A673 (cell line): ENCODE measurements around the gene CASP7. TPM values are rescaled to one million over a fixed set of nuclear protein-coding genes. Genes with fewer than 3 reads are reported as not detected.

ENCODE experiments used
- BruUV-seq: library from RNA; stranded (reverse); fragments of 400-500 nt; replicated peaks from 2 replicates; lab custom pipeline; 2021; lab: Mats Ljungman, UMichigan
- CTCF ChIA-PET: fragments of 300-600 bp; sonication (Branson Sonifier 250); formaldehyde crosslinking; loops from one replicate; lab custom pipeline; 2022; ENCODE audit warnings: antibody characterized with exemption; lab: Charles Lee
- POLR2A ChIA-PET: fragments of 300-600 bp; sonication (Branson Sonifier 250); formaldehyde crosslinking; loops from one replicate; lab custom pipeline; 2022; ENCODE audit warnings: antibody characterized with exemption; ENCODE audit not compliant: low non-redundant PET; lab: Charles Lee
- DNase-seq: peaks from one replicate; pipeline ENCODE4 v3.0.0-alpha.2; 2015; ENCODE audit warnings: low spot score
- H3K27ac ChIP-seq: fragments of 200-600 bp; sonication (generic); 2 replicates; pipeline ENCODE4 v1.5.1; 2016; ENCODE audit warnings: mixed run types, low read depth, mild to moderate bottlenecking, mixed read lengths, antibody characterized with exemption, low read length; ENCODE audit not compliant: poor library complexity, severe bottlenecking
- H3K27me3 ChIP-seq: fragments of 200-600 bp; sonication (generic); replicated peaks from 2 replicates; pipeline ENCODE4 v1.6.1; 2017; ENCODE audit warnings: mixed run types, low read depth, mild to moderate bottlenecking, mixed read lengths, antibody characterized with exemption, low read length; ENCODE audit not compliant: insufficient read depth, poor library complexity
- H3K36me3 ChIP-seq: fragments of 200-600 bp; sonication (generic); 2 replicates; pipeline ENCODE4 v1.6.1; 2016; ENCODE audit warnings: mixed run types, mild to moderate bottlenecking, mixed read lengths, antibody characterized with exemption, low read length; ENCODE audit not compliant: insufficient read depth, poor library complexity, severe bottlenecking
- H3K4me1 ChIP-seq: fragments of 200-600 bp; sonication (generic); 2 replicates; pipeline ENCODE4 v1.6.1; 2017; ENCODE audit warnings: mixed run types, mild to moderate bottlenecking, mixed read lengths, antibody characterized with exemption, low read length; ENCODE audit not compliant: insufficient read depth, poor library complexity, severe bottlenecking
- H3K4me3 ChIP-seq: fragments of 200-600 bp; sonication (generic); 2 replicates; pipeline ENCODE4 v1.5.1; 2016; ENCODE audit warnings: low read depth, mixed run types, mild to moderate bottlenecking, mixed read lengths, low read length; ENCODE audit not compliant: poor library complexity, severe bottlenecking
- H3K9me3 ChIP-seq: fragments of 200-600 bp; sonication (generic); 2 replicates; pipeline ENCODE4 v1.6.1; 2016; ENCODE audit warnings: mixed run types, low read depth, mild to moderate bottlenecking, mixed read lengths, antibody characterized with exemption, low read length; ENCODE audit not compliant: poor library complexity, severe bottlenecking
- CTCF ChIP-seq: fragments of 300-800, 200-600 bp; sonication (generic); conservative IDR thresholded peaks from 2 replicates; pipeline ENCODE4 v1.5.1; 2017; ENCODE audit warnings: low read depth, mild to moderate bottlenecking, antibody characterized with exemption, low read length, moderate library complexity, mixed read lengths
- EZH2 ChIP-seq: fragments of 200-600 bp; sonication (generic); IDR thresholded peaks from 2 replicates; pipeline ENCODE4 v1.6.1; 2017; ENCODE audit warnings: borderline replicate concordance, low read depth, mild to moderate bottlenecking, mixed read lengths, antibody characterized with exemption, low read length; ENCODE audit not compliant: poor library complexity, severe bottlenecking
- intact Hi-C: fragments of 100-400 bp; cut with micrococcal nuclease; formaldehyde crosslinking; loops from one replicate; pipeline ENCODE4 v1.10.0; 2022; ENCODE audit not compliant: unreplicated experiment
- total RNA-seq: library from RNA; stranded (reverse); gene quantifications from 2 replicates; pipeline ENCODE4 v1.2.3, GENCODE V29; 2021

Gene CASP7
- total RNA-seq, 1 experiment from 2014 or later = 57.7 TPM

DNA sequence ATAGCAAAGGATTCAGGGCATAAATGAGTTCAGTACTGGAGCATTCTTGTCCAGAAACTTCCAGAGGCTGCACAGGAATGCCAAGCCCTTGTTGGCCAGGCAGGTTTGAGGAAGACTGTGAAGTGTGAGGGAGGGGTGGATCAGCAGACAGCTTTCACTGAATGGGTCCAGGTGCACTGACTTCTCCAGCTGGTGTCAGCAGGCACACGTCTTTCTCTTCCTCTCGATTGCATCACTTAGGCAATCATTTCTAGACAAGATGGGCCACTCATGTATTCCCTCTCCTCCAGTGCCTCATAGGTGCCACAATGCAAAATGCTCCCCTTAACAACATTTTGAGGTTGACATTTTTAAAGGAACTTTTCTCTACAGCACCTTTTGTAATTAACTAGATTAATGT is 56.2 kb downstream of the CASP7 start:
- Histone ChIP-seq H3K36me3 (no peaks in the 10 kb centered on the region), H3K4me3 (no peak overlapping the region), H3K9me3 (no peaks in the 10 kb centered on the region), H3K27ac (no peak overlapping the region), H3K27me3 (no peaks in the 10 kb centered on the region), H3K4me1 (peaks cover 33% of the 10 kb centered on the region)
- intact Hi-C loops = no loop called here
- POLR2A ChIA-PET = no interaction called here
- peak; percentile 46 for DNase-seq
- BruUV-seq = no TSS peak
- peak; percentile 34 for TF ChIP-seq CTCF
- TF ChIP-seq EZH2 = no peak
- CTCF ChIA-PET = no interaction called here

GRCh38 chr10:113736576-113736975 is 56.9 kb downstream of the CASP7 start:
- ChIA-PET POLR2A (no interaction called here), CTCF (no interaction called here)
- Histone ChIP-seq H3K27ac (no peak overlapping the region), H3K27me3 (no peaks in the 10 kb centered on the region), H3K36me3 (no peaks in the 10 kb centered on the region), H3K4me3 (no peak overlapping the region), H3K9me3 (no peaks in the 10 kb centered on the region), H3K4me1 (peaks cover 33% of the 10 kb centered on the region)
- intact Hi-C loops = no loop called here
- DNase-seq = no peak
- TF ChIP-seq CTCF (no peak), EZH2 (no peak)
- BruUV-seq = no TSS peak

GRCh38 chr10:113739031-113739430 is 59.3 kb downstream of the CASP7 start:
- TF ChIP-seq EZH2 (no peak), CTCF (no peak)
- BruUV-seq = no TSS peak
- no peak overlapping the region for H3K27ac ChIP-seq
- H3K27me3 ChIP-seq = no peaks in the 10 kb centered on the region
- intact Hi-C loops = no loop called here
- no peaks in the 10 kb centered on the region for H3K9me3 ChIP-seq
- H3K4me1 ChIP-seq = peaks cover 18% of the 10 kb centered on the region
- no peak for DNase-seq
- ChIA-PET CTCF (no interaction called here), POLR2A (no interaction called here)
- H3K4me3 ChIP-seq = no peak overlapping the region
- no peaks in the 10 kb centered on the region for H3K36me3 ChIP-seq
